CD4-positive, alpha-beta T cell treated with Interleukin-10 for 1 hour (primary cell): ENCODE measurements around the gene CNGB1.
A peak's percentile ranks its signal among the peaks of the same experiment; 100 is the strongest.
"Not testable (repeated sequence)": the region's sequence is repeated elsewhere in the genome, so short reads cannot be mapped to it uniquely, and the experiment has no call there.

ENCODE experiments used
- DNase-seq: peaks from one replicate; pipeline ENCODE4 v3.0.0-alpha.2; 2020

The CNGB1 gene

DNA sequence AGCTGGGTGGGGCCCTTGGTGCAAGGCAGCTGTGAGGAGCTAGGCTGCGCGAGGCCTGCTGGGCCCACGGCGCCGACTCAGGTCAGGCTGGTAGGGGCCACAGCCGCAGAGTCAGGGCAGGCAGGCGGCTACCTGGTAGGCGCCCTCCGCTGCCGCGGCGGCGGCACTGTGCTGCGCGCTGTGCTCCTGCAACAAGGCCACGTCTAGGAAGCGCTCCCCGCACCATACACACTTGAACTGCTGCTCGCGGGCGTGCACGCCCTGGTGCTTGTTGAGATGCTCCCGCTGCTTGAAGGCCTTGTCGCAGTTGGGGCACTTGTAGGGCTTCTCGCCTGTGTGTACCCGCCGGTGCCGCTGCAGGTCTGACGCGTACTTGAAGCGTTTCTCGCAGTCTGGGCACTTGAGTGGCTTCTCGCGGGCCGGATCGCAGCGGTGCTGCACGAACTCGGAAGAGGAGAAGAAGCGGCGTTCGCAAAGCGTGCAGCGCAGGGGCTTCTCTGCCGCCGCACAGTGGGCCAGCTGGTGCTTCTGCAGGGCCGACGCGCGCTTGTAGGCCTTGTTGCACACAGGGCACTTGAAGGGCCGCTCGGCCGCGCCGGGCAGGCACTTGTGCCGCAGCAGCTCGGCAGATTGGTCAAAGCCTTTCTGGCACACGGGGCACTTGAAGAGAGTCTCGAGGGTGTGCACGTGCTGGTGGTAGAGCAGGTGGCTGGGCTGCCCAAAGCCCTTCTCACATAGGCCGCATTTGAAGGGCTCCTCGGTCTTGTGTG, 25.7 kb upstream of the CNGB1 start:
- no peak for DNase-seq

DNA sequence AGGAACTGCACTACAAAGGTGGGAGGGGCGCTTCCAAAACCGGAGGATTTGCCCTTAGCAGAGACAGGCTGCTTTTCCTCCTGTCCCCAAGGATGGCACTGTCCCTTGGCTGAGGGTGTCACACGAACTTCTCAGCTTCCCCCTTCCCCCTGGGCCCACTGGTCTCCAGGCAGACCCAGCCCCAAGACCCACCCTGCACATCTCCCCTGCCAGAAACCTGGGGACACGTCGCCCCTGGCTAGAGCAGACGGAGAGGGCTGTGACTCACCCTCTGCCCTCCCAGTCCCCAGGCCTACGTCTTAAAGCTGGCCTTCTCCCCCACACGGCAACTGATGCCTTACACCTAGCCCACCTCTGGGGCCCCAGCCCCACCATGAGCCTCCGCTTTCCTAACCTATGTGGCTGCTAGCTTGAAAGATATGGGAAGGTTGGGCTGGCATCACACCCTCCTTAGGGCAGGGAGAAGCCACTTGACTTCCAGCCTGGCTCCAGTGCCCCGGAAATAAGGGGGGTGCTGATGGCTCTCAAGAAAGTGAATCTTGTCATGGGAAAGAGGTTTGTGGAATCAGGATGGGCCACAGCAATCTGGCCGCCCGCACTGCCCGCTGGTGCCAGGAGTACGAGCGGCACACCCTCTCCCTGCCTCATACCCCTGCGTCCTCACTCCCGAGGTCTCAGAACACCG, 24.9 kb upstream of the CNGB1 start:
- no peak for DNase-seq

DNA sequence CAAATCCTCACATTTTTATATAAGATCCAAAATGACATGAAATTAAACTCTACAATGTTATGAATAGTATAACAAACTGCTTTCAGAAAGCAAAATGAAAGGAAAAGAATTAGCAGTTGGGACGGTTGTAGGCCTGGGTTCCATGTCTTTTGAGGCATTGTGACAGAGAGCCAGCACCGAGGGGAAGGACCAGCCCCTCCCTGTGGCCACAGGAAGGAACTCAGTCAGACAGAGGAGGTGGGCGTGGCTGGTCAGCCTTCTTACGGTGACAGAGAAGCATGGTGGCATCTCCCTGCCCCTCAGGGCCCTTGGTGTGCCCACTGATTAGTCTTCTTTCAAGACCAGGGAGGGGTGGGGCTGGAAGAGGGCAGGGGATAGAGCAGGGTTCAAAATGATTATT, 23.9 kb upstream of the CNGB1 start:
- DNase-seq, result peak; percentile 56

DNA sequence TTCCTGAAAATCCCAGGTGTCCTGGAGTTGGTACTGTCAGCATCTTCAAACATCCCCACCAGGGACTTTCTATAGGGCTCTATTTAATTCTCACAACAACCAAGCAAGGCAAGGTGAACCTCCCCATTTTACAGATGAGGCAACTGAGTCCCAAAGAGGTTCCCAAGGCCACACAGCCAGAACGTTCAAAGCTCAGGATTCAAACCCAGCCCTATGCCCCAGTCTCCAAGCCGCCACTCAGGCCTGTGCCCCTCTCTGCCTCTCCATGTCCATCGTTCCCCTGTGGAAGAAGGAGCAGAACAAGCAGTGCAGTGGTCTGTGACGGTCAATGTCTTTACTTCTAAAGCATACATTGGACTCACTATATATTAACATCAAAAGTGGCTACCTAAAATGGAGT, 23.4 kb upstream of the CNGB1 start:
- DNase-seq, result no peak

DNA sequence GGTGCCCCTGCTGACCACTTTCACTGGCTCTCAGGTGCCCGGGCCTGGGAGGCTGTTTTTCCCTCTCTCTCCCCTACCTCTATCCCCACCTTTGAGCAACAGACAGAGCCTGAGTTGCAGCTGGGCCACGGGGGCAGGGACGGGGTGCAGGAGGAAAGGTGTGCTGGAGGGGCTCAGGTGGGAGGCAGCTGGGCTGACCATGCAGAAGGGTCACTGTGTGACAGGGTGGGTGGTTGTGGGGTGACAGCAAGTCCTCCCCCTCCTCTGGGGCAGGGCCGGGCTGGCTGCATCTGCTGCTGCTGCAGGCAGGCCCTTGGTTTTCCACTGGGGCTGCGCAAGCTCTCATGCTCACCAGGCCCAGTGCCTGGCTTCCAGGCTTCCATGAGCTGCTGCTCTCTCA, 23.0 kb upstream of the CNGB1 start:
- no peak for DNase-seq

DNA sequence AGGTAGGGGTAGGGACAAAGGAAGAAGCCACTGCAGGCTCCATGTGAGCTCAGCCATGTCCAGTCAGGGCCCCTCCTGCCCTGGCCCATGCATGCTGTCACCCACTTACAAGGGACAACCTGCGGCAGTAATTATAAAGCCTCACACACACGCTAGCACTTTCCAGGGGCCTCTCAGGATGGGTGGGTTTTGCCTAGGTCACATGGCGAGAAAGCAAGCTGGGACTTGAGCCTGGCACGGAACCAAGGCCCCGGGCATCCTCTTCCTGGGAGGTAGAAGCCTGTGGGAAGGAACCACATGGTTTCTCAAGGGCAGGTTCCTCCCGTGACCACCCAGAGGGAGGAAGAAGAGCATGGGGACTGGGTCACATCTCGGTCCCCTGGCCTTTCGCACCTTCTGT, 22.5 kb upstream of the CNGB1 start:
- DNase-seq, result no peak

DNA sequence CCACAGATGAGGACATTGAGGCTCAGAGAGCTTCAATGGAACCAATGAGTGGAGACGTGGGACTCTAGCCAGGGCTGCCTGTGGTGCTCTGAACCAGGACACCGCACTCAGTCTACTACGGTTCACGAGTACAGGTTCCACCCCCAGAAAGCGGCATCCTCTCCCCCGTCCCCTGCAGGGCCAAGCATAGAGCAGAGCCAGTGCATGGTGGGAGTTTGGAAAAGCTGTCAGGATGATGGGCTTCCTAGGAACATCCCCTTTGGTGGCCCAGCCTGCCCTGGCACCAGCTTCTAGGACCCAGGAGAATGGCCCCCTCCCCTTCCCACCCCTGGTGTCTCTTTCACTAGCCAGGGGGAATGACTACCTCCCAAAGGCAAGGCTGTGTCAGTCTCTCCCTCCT, 21.2 kb upstream of the CNGB1 start:
- DNase-seq, result no peak

DNA sequence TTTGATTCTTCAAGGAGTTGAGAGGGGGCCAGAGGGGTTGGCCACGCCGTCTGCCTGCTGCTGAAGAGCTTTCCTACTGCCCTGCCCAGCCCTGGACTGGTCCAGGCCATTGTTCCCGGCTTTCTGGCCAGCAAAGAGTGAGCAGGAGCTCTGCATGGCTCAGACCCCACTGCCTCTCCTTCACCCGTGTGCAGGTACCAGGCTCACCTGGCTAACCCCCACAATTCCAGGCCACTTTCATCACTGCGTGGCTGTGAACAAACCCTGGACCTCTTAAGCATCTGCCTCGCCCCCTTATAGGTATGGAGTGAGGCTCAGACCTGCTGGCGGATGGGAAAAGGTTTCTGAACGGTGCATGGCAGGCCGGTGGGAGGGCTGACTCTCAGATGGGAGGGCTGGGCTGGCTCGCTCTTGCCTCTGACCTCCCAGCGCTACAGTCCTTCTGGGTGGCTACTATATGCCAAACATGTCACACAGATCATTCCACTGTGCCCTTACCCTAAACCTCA, 20.7 kb upstream of the CNGB1 start:
- DNase-seq, result no peak

DNA sequence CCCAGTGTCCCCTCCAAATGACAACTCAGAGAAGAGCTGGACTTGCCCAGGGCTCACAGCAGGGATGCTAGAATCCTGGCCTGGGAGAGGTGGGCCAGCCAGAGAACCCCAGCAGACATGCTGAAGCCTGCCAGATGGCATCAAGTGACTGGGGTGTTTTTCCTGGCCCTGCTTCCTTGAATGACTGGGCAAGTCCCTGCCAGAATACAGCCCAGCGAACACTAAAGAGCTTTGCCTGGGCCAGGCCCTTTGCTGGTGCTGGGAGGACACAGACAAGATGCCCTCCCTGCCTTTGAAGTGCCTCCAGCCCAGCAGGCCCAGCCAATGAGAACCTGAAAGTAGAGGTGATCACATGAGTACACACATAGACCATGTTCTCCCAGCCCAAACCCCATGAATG, 18.0 kb upstream of the CNGB1 start:
- DNase-seq, result no peak

DNA sequence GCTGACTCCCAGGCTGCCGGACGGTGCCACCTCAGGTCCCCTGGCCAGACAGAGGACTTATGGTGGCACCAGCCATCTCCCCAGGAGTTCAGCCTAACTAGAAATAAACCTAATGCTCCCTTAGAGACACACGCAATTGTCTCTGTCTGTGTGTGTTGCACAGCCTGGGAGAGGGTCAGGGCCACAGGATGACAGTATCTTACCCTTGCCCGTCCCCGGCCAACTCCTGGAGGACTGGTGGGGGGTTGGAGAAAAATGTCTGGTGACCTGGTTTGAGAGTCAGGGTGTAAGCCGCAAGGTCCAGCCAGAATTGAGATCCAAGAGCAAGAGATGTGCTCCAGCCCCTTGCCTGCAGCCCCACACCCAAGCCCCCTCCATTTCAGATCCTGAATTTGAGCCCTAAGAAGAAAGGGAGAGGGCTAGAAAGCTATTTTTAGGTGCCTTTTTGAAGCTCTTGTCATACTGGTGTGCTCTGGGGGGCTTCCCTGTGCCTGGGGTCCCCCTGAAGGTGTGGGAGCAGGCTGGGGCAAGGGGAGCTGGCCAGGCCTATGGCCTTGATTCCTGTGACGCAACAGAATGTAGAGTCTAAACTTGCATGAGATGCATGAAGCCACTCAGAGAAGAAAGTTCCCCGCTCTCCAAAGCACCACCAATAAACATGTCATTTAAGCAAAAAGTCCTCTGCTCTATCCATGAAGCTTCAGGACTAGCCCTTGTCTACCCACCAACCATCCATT, 16.7 kb upstream of the CNGB1 start:
- no peak for DNase-seq

DNA sequence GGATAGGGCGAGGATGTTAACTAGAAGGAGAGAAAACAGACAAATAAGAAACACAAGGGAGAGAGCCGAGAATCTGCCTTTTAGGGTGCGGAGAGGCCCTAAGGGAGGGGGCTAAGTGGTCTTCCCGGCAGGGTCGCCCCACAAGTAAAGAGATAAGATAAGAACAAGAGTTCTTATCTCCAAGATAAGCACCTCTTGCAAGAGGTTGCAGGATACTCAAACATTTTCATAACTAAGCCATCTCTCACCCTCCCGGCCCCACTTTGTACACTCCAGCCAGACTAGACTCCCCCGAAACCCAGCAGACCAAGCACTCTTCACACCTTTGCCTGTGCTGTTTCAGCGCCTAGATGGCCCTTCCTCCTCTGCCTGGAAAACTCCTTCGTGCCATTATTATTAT, 15.3 kb upstream of the CNGB1 start:
- DNase-seq, result no peak

DNA sequence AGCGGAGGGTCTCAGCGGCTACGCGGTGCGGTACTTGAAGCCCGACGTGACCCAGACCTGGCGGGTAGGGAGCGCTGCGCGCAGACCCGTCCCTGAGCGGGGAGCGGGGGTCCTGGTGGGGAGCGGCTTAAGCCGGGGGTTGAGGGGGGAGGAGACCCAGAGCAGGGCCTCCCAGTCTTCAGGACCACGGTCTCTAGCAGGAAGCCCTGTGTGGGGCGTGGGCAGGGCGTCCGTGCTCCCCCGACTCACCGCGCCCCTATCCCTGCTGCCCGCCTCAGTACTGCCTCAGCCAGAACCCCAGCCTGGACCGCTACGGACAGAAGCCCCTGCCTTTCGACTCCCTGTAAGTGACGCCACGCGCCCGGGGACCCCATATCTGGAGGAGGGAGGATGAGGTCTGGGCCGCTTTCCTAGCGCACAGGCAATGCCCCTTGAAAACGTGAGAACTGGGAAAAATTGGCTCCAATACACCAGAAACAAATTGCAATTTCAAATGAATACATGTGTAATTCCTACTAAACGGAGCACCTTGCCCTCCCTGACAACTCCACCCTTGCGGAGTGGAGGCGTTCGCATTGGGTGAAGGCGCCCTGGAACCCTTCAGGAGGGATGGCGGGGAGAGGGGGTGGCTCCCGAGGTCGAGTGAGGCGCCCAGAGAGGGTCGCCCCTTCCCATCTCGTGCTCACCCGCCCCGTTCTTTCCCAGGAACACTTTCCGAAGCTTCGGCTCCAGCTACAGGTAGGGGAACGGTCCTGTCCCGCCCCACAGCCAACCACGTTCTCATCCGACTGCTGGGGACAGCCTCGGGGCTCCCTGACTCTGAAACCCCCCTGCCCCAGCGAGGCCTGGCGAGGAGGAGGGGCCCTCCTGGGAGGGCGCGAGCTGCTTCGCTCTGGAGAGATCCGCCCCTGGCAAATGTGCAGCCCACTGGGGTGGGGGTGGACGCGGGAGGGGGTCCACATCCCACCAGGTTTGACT, 14.6 kb upstream of the CNGB1 start:
- DNase-seq, result no peak

DNA sequence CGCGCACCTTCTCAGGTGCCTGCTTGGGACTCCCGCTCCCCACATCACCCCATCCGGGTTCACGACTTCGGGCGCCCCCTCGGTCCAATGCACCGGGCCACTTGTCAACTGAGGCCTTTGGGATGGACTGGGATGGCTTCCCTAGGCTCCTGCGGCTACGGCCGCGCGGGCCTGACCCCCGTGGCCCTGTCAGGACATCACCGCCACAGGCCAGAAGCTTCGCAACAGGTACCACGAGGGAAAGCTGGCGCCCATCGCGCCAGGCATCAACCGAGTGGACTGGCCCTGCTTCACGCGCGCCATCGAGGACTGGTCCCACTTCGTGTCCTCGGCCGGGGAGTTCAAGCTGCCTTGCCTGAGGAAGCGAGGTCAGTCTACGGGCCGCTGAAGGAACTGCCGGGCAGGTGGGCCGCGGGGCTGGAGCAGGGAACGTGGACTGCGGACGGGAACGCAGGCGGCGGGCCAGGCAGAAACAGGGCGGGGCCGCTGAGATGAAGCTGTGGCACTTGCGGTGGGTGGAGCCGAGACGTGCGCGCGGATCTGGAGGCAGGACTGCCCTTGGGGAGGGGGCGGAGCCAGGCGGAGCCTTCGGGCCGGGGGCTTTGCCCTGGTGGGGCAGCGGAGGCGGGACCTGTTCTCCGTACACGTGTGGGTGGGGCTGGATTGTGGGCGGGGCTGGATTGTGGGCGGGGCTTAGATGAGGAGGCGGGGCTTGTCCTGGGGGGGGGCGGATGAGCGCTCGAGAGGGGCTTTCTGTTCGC, 13.7 kb upstream of the CNGB1 start:
- DNase-seq, result peak; percentile 95

DNA sequence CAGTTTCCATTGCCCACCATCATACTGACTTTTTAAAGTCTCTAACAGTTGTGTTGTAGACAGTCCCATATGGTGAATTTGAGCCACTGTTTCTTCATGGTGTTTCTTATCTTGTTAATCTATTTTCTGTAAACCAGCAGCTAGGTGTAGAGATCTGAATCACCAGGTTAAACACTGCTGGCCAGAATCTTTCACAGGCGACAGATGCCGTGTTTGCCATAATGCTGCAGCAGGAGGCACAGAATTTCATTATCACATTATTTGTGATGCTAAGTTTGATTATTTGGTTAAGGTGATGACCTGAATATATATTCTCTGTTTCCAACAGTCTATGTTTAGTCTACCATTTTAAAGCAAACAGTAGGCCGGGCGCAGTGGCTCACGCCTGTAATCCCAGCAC, 11.5 kb upstream of the CNGB1 start:
- no peak for DNase-seq

DNA sequence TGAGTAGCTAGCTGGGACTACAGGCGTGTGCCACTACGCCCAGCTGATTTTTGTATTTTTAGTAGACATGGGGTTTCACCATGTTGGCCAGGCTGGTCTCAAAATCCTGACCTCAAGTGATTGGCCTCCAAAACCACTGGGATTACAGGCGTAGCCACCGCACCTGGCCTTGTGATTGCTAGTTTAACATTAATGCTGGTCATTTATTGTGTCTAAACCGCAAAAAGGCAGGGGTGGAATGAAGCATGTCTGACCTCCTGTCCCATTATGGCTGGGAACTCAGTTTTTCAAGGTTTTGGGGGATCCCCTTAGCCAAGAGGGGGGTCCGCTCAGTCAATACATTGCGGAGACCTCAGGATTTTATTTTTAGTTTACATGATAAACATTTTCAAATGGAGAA, 10.7 kb upstream of the CNGB1 start:
- no peak for DNase-seq

DNA sequence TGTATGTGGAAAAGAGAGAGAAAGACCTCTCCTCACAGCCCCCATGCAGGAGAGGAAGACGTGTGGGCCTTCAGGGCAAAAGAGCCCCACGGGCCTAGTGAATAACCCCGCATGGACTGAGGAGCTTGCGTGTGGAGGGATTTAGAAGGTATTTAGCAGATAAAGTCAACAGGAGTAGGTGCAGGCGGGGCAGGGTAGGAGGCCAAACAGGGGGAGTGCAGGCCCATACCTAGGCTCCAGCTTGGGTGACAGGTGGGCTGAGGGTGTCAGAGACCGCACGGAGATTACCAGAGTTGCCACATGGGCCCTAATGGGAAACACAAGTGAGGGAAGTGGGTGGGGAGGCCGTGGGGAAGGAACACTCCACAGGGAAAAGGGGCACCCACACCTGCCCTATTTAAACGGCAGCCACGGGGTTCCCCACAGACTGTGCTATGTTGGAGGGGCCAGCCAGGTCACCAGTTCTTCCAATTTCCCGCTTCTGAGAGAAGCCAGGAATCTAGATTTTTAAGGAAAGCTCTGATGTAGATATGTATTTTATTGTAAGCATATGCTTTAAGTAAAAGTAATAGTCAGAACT, 8.2 kb upstream of the CNGB1 start:
- DNase-seq, result no peak

DNA sequence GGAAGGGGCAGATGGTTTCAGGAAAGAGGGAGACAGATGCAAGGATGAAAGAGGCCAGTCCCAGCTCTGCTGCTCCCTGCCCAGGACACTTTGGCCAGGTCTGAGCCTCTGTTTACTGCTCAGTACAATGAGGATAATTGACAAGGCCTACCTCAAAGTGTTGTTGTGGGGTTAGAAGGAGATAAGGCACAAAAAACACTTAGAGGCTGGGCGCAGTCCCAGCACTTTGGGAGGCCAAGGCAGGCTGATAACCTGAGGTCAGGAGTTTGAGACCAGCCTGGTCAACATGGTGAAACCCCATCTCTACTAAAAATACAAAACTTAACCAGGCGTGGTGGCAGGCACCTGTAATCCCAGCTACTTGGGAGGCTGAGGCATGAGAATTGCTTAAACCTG, 7.1 kb upstream of the CNGB1 start:
- DNase-seq, result not testable (repeated sequence)

DNA sequence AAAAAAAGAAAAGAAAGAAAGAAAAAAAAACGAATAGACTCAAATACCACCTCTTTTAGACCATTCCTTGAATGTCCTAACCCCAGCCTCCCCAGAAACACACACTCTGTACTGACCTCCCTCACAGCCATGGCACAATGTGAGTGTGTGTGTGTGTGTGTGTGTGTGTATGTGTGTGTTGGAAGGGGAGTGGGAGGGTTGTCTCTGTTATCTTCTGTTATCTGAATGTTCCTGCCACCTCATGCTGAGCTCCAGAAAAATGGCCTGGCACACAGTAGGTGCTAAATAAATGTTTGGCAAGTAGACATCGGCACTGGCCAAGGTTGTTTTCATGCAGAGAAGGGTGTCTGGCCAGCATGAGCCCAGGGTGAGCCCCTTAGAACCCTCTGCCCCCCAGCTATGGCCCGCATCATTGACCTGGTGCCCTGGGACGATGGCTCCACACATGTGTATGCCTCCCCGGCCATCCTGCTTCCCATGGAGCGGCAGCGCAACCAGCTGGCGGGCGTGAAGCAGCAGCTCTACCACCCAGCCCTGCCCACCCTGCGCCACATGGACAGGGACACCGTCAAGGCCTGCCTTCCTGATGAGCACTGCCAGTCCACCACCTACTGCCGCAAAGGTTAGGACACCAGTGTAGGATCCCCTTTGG, 6.6 kb upstream of the CNGB1 start:
- DNase-seq, result no peak

DNA sequence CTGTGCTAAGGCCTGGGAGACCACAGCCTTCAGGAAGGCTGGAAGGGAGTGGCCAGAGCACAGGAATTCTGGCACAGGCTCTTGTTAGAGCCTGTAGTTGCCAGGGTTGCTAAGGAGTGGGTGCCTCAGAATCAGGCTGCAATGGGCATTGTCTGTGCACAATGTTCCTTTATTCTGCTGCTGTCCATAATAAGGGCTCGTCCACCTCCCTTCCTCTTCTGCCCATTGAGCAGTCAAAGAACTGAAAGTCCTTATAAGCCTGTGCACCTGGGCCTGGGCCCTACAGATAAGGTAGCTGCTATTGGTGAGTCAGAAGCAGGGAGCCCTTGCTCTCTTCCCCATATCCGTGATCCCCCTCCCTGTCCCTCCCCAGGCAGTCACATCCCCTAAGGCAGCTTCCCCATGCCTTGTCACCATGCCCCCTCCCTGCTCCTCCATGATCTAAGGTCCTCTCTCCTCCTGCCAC, 5.4 kb upstream of the CNGB1 start:
- DNase-seq, result no peak

DNA sequence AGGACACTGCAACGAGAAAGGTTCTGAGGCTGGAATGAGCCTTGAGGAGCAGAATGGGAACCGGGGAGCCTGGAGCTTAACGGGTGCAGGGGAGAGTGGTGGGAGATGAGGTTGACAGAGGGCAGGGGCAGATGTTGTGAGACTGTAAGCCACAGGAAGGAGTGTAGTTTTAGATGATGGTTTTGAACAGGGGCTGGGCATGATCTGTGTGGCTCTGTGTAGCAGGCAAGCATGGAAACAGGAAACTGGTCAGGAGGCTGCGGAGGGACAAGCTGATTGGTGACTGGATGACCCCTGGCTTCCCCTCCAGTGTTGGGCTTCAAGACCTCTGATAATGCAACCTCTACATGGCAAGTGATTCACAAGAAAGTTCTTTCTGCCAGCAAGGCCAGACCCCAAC, 1.4 kb upstream of the CNGB1 start:
- no peak for DNase-seq

DNA sequence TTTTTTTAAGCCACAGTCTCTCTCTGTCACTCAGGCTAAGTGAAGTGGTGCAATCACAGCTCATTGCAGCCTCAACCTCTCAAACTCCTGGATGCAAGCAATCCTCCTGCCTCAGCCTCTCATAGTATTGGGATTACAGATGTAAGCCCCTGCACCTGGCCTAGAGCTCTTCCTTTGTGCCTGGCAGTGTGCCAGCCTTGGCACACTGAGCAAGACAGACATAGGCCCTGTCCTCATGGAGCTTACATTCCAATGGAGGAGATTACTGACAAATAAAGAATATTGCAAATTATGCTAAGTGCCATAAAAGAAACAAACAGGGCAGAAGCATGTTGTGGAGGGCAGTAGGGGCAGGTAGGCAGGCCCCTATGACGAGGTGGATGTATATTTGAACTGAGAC, 920 bp upstream of the CNGB1 start:
- DNase-seq, result no peak
